HG03103 (cell line): Measurements from ENCODE around the gene ARID5B.

Experiments used
- ATAC-seq: cut with Tn5 transposase; IDR thresholded peaks from one replicate; pipeline ENCODE4 v1.9.1; 2021; ENCODE audit warnings: low read depth; ENCODE audit not compliant: unreplicated experiment

The ARID5B gene

DNA sequence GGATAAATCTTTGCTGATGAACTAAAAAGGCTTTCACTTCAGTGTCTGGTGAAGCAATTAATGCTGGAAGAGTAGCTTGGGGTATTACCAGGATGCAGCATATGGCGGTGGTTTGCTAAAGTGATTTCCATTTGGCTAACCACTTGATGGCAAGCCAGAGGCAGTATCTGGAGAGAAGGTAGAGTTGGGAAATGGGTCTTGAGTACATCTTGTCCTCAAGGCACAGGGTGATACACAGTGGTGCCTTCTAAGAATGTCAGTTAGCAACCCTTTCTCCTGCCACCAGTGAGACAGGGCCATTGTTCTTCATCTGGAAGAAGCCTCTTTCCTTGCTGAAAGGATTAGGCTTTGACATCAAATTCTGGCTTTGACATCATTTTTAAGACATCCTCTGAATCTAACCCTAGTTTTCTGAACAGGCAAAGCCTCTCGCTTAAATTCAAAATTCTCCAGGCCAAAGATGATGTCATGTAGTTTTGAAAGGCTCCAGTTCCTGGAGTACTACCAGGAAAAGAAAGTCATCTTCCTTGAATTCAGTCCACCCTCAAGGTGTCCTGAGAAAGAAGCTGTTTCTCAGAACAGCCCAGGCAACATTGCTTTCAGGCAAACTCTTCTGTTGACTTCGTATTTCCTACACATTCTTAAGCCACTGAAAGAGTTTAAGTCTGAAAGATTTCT lies 162.4 kb downstream of the ARID5B start:
- no peak for ATAC-seq

GRCh38 chr10:62067560-62067959 lies 166.1 kb downstream of the ARID5B start:
- ATAC-seq, result no peak

DNA sequence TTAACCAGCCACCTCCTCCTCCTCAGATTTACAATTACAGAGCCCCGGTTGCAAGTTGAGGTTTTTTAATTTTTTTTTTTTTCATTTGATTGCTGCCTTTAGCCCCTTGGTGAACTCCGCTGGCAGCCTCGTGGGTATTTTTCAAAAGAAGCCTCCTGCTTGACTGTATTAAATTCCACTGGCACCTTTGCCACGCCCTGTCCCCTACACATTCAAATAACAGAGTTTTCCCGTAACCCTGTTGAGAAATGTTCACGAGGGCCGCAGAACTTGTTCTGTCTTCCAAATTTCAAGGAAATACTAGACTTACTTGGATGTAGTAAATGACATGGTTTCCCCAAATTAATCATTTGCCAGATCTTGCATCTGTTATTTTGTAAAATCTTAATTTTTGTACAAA lies 167.0 kb downstream of the ARID5B start:
- ATAC-seq, result no peak

- ATAC-seq, result no peak
Measured at GRCh38 chr10:62069452-62070178, 168.1 kb downstream of the ARID5B start.

- no peak for ATAC-seq
Measured at GRCh38 chr10:62071846-62072281, 170.4 kb downstream of the ARID5B start.

DNA sequence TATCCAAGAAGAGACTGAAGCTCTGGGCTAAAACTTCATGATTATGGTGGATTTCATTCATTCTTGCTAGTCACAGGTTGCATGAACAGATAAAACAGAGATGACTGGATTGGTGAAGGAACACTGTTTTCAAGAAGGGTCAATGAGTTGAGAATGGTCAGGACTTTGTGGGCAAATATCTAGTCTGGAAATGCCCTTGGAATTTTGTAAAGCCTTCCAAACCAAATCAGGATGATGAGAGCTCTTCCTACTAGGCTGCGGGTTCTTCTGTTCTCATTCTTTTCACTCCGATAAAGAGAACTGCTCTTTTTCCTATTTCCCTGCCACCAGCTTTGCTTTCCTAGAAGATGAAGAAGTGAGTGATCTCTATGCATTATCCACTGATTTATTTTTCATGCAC lies 171.4 kb downstream of the ARID5B start:
- no peak for ATAC-seq

DNA sequence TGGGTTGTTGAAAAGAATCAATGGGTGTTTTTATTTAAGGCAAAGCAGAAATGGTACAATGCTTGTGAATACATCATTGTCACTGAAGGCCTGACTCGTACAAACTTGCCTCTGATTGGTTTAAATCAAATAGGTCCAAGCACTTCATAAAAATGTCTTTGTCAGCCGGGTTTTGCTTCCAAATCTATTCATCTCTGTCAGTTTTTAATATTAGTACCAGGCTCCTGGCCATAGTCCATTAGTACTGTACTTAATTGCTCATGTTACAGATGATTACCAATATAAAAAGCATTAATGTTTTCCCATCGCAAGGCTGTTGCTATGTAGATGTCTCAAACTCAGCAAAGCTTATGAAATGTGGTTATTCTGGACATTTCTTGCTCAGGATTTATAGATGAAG lies 171.9 kb downstream of the ARID5B start:
- ATAC-seq, result no peak

DNA sequence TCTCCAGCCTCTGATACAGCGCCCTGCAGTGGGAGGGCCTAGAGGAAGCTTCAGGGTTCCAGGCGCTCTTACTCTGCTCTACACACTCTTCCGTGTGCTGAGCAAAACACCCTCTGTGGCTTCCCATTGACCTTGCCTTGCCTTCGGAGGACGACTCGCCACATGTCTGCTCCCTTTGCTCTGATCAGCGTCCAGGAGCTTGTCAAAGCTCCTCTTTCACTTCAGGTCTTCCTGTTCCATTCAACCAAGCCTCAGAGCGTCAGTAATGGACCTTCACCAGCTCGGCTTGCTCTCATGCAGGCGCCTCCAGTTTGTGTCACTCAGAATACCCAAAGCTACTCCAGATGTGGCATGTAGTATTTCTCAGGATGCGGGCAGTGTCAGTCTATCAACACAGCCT lies 173.9 kb downstream of the ARID5B start:
- no peak for ATAC-seq

DNA sequence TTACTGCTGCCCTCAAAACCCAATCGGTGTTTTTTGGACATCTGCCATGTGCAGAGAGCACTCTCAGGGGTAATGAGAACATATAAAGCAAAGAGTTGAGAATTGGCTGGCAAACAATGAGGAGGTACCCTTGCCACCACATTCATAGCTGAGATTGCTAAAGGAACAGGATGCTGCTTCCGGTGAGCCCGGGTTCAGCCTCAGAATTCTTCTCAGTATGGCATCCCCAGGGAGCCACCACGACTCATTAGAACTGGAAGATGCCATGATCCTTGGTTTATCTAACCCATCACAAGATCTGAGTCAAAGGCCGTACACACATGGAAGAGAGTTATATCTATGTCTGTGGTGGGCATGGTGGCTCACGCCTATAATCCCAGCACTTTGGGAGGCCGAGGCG lies 174.4 kb downstream of the ARID5B start:
- ATAC-seq, result no peak

GRCh38 chr10:62076891-62077290 lies 175.4 kb downstream of the ARID5B start:
- ATAC-seq, result no peak

- ATAC-seq, result no peak
Measured at GRCh38 chr10:62077330-62078015, 176.0 kb downstream of the ARID5B start.

DNA sequence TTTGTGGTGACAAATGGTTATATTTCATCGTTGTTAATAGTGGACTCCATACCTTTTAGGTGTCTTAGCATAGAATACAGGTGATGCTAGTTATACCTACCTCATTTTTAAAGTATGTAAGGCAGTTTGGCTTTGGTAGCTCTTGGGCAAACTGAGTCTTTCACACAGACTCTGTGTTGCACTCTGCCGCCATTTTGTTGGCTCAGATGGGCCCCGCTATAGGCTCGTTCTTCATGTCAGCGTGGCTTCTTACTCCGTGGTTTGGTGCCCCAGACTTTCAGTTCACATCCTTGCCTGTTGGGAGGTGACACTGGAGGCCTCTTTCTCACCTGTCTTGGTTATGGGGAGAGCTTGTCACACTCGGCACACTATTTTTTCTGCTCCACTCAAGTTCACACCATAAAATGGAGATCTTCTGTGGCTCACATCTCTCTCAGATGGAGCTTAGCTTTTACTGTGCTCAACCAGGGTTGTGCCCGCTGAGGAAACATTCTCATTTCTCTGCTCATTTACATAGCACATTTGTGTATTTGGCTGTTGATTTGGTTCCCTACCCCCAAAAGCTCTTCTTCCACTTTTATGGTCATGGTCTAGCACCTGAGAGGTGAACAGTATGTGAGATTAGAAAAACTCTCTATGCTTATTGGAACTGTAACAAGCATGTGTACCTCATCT lies 178.5 kb downstream of the ARID5B start:
- ATAC-seq, result peak; percentile 70

DNA sequence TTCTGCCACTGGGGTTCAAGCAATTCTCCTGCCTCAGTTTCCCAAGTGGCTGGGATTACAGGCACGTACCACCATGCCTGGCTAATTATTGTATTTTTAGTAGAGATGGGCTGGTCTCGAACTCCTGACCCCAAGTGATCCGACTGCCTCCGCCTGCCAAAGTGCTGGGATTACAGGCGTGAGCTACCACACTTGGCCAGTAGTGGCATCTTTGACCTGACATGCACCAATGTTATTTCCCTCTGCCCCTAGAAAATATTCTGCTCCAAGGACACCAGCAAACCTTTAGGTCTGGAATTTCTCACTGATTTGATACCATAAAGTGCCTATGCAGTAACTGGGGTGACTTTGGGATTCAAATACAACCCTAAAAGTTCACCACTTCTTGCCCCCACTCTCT lies 179.4 kb downstream of the ARID5B start:
- ATAC-seq, result no peak

DNA sequence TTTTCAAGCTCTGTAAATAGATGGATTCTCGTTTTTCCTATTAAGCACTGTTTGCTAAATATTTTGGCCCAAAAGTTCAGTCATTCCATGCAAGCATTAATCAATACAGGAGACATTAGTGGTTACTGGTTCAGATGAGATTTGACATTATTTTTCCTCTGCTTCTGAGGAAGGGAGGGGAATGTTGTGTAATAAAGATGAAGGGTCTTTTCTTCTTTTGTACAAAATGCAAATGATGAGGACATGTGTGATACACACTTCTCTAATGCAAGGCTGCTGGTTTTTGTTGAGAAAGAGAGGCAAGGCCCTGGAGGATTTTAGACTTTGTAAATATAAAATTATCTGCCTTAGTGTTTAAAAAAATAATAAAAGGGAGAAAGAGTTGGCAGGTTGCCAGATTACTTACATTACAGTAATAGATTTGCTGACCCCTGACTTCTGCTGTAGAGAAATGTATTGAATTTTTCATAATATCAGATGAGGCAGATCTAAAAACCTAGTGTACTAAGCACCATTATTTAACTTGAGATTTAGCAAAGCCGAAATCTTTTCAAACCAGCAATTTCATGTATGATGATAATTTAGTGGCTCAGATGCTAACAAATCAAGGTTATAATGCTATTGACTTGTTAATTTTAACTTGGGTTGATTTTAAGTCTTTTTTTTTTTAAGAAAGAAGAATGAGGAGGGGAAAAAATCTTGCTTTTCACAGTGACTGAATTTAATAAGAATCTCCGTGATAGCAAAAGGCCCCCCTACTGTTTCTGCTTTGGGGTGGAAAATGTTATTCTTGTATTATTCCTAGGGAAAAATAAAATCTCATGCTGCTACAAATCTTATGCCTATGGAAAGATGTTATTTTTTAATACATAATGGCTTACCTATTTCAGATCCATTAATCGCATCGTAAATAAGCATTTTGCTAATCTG lies 180.1 kb downstream of the ARID5B start:
- ATAC-seq, result no peak

DNA sequence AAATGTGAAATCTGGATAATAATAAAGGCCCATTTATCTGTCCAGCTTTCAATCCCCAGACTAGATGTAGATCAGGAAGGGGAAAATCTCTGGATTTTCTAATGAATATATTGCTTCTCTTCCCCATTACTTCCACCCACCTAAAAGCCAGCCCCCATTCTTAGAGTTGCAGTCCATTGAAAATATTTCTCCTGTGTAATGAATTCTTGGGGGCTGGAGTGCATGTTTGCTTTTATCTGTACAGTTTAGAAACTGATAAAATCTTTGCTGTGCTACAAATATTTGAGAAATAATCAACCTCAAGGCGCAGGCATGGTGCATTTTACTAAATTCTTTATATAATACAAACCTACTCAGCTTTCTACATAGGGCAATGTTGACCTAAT lies 180.8 kb downstream of the ARID5B start:
- no peak for ATAC-seq

GRCh38 chr10:62082729-62083411 lies 181.4 kb downstream of the ARID5B start:
- ATAC-seq, result peak; percentile 40

DNA sequence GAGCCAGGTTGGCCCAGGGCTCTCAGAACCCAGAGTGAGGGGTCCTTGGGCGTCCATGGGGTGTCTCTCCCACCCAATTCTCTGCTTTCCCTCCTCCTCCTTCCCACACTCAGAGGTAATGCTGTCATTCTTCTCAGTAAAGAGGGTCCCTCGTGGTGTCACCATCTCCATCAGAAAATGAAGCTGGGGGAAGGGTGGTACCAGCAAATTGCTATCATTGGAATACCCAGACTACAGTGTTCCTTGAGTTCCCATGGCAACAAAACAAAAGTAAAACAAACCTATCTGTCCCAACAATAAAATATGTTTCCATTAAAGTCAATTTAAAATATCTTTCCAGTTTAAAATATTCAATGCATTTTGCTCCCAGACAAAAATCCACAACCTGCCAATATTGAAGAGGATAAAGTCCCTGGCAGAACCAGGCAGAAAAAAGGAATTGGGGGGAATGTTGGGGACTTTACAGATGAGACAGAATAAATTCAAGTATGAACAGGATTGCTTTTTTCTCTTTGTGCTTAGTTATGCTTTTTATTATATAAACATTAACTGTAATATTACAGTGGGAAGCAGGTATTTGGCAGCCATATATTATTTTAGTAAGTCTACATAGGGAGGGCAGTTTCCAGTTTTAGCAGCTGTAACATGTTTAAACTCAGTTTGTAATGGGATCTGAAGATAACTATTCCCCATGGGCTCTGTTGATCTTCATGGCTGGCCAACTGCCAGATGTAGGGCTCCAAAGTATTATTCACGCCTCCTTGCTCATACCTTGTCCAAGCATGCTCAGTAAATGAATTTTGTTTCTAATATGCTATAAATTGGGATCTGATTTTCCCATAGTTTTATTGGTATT lies 182.1 kb downstream of the ARID5B start:
- peak; percentile 9 for ATAC-seq

DNA sequence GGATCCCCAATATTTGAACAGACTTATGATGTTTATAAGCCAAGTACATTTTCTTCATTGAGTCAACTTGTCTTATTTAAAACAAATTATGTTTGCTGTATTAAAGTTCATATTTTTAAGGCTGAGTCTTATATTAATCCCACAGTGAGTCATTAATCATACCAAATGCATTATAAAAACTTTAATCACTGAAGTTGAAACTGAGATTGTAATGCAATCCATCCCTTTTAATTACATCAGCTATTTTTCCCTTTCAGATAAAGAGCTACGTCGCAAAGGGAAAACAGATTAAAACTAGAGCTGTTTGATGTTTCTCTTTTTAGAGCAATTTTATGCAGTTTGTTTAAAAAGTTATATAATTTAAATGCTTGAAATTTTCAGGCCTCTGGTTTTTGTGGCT lies 183.0 kb downstream of the ARID5B start:
- ATAC-seq, result no peak

- ATAC-seq, result no peak
Measured at GRCh38 chr10:62085404-62085803, 183.9 kb downstream of the ARID5B start.
